H1 (cell line): Measurements from ENCODE around the gene IL4. TPM values are rescaled to one million over a fixed set of nuclear protein-coding genes. Genes with fewer than 3 reads are reported as not detected.

Experiments used
- CTCF ChIA-PET: fragments of 300-600 bp; sonication (Branson Sonifier 250); formaldehyde crosslinking; loops from one replicate; lab custom pipeline; 2021; ENCODE audit not compliant: partially characterized antibody; lab: Charles Lee
- POLR2A ChIA-PET: fragments of 300-600 bp; sonication (Branson Sonifier 250); formaldehyde crosslinking; loops from one replicate; lab custom pipeline; 2021; ENCODE audit warnings: inconsistent platforms; ENCODE audit not compliant: partially characterized antibody; lab: Charles Lee
- DNase-seq, 2 experiments: peaks; one replicate each; pipeline versions ENCODE4 v3.0.0 to v3.0.0-alpha.2; 2010 to 2022; ENCODE audit warnings: low spot score in 2 of 2, low read depth in 1 of 2, mixed read lengths in 1 of 2
- FAIRE-seq: peaks from 2 replicates; lab custom pipeline; 2011; peaks lifted over from hg19 to GRCh38; lab: Jason Lieb, UNC
- H2AFZ ChIP-seq: 2 replicates; pipeline ENCODE4 v1.8.1; 2012; ENCODE audit warnings: low read length, inconsistent platforms
- H2AK5ac ChIP-seq: 2 replicates; pipeline ENCODE4 v1.6.1; 2013; ENCODE audit warnings: low read depth, low read length
- H2BK120ac ChIP-seq: replicated peaks from 2 replicates; pipeline ENCODE3; 2013; ENCODE audit warnings: low read depth, low read length, inconsistent platforms
- H2BK12ac ChIP-seq: 2 replicates; pipeline ENCODE4 v1.6.1; 2013; ENCODE audit warnings: low read depth, low read length
- H2BK15ac ChIP-seq: 2 replicates; pipeline ENCODE4 v1.6.1; 2013; ENCODE audit warnings: low read length
- H2BK20ac ChIP-seq: 2 replicates; pipeline ENCODE4 v1.6.1; 2013; ENCODE audit warnings: low read length
- H2BK5ac ChIP-seq: 2 replicates; pipeline ENCODE4 v1.6.1; 2013; ENCODE audit warnings: low read depth, low read length
- H3K14ac ChIP-seq: 2 replicates; pipeline ENCODE4 v1.6.1; 2013; ENCODE audit warnings: inconsistent platforms; ENCODE audit not compliant: insufficient read length
- H3K18ac ChIP-seq: 2 replicates; pipeline ENCODE4 v1.6.1; 2013; ENCODE audit warnings: low read length; ENCODE audit errors: extremely low read depth
- H3K23ac ChIP-seq: 2 replicates; pipeline ENCODE4 v1.6.1; 2013; ENCODE audit warnings: inconsistent platforms; ENCODE audit not compliant: insufficient read length
- H3K23me2 ChIP-seq: 2 replicates; pipeline ENCODE4 v1.6.1; 2013; ENCODE audit warnings: low read depth, low read length
- H3K27ac ChIP-seq: 2 replicates; pipeline ENCODE4 v1.6.1; 2011; ENCODE audit warnings: low read depth, low read length, inconsistent platforms
- H3K27me3 ChIP-seq, 4 experiments: replicated peaks in 1 of 4; 1 replicate in 1 of 4; 2 replicates in 3 of 4; pipeline versions ENCODE4 v1.6.1 to v1.8.1; 2011 to 2013; ENCODE audit warnings: low read length in 3 of 4, mild to moderate bottlenecking in 3 of 4, inconsistent platforms in 2 of 4, mixed read lengths in 2 of 4, moderate library complexity in 1 of 4; ENCODE audit not compliant: control insufficient read depth in 3 of 4, insufficient read depth in 3 of 4; ENCODE audit errors: extremely low read depth in 1 of 4
- H3K36me3 ChIP-seq, 4 experiments: 2 replicates each; pipeline versions ENCODE4 v1.6.1 to v1.8.1; 2011 to 2013; ENCODE audit warnings: mild to moderate bottlenecking in 4 of 4, low read length in 3 of 4, moderate library complexity in 2 of 4, control low read depth in 1 of 4, inconsistent platforms in 1 of 4; ENCODE audit not compliant: insufficient read depth in 4 of 4, control insufficient read depth in 2 of 4
- H3K4ac ChIP-seq: replicated peaks from 2 replicates; pipeline ENCODE3; 2013; ENCODE audit warnings: low read length, low read depth, mixed read lengths, inconsistent platforms; ENCODE audit not compliant: insufficient read length
- H3K4me1 ChIP-seq, 4 experiments: replicated peaks in 1 of 4; 1 replicate in 1 of 4; 2 replicates in 3 of 4; pipeline versions ENCODE4 v1.6.1 to v1.8.1; 2011 to 2013; ENCODE audit warnings: low read length in 3 of 4, inconsistent platforms in 2 of 4, mixed read lengths in 1 of 4; ENCODE audit not compliant: insufficient read depth in 4 of 4, control insufficient read depth in 3 of 4
- H3K4me2 ChIP-seq, 2 experiments: 2 replicates each; pipeline versions ENCODE4 v1.6.1 to v1.8.1; 2011 to 2013; ENCODE audit warnings: low read depth in 2 of 2, low read length in 2 of 2, control low read depth in 1 of 2, inconsistent platforms in 1 of 2, mild to moderate bottlenecking in 1 of 2; ENCODE audit not compliant: insufficient read depth in 1 of 2
- H3K4me3 ChIP-seq, 4 experiments: fragments of 200-600, 300-600 bp in 1 of 4; sonication (generic), shearing (Covaris generic), sonication (Bioruptor Twin) in 1 of 4; 2 replicates each; pipeline versions ENCODE4 v1.5.1 to v1.8.1; 2011 to 2016; ENCODE audit warnings: low read length in 4 of 4, low read depth in 3 of 4, control low read depth in 2 of 4, inconsistent platforms in 2 of 4, mild to moderate bottlenecking in 2 of 4, mixed read lengths in 1 of 4, moderate library complexity in 1 of 4; ENCODE audit not compliant: insufficient read depth in 2 of 4; ENCODE audit errors: extremely low read depth in 1 of 4
- H3K56ac ChIP-seq: replicated peaks from 2 replicates; pipeline ENCODE3; 2013; ENCODE audit warnings: low read depth, mild to moderate bottlenecking, mixed read lengths, low read length, inconsistent platforms; ENCODE audit not compliant: insufficient read length
- H3K79me1 ChIP-seq: 2 replicates; pipeline ENCODE4 v1.6.1; 2013; ENCODE audit warnings: low read depth, low read length, control low read depth
- H3K79me2 ChIP-seq, 2 experiments: 2 replicates each; pipeline versions ENCODE4 v1.6.1 to v1.8.1; 2012 to 2013; ENCODE audit warnings: low read length in 2 of 2, mild to moderate bottlenecking in 2 of 2, inconsistent platforms in 1 of 2; ENCODE audit not compliant: insufficient read depth in 2 of 2, control insufficient read depth in 1 of 2
- H3K9ac ChIP-seq, 4 experiments: replicated peaks in 1 of 4; 1 replicate in 1 of 4; 2 replicates in 3 of 4; pipeline versions ENCODE4 v1.6.1 to v1.8.1; 2011 to 2013; ENCODE audit warnings: low read depth in 3 of 4, low read length in 3 of 4, control low read depth in 2 of 4, mild to moderate bottlenecking in 2 of 4, moderate library complexity in 2 of 4, inconsistent platforms in 1 of 4; ENCODE audit errors: extremely low read depth in 1 of 4
- H3K9me3 ChIP-seq, 2 experiments: 2 replicates each; pipeline versions ENCODE4 v1.6.1 to v1.8.1; 2012 to 2013; ENCODE audit warnings: mild to moderate bottlenecking in 2 of 2, moderate library complexity in 2 of 2, control low read depth in 1 of 2, inconsistent platforms in 1 of 2, low read depth in 1 of 2, low read length in 1 of 2, mixed read lengths in 1 of 2; ENCODE audit not compliant: insufficient read depth in 2 of 2
- H4K20me1 ChIP-seq, 2 experiments: replicated peaks in 1 of 2; 2 replicates each; pipeline versions ENCODE3 to v1.8.1; 2011 to 2013; ENCODE audit warnings: inconsistent platforms in 2 of 2, low read length in 2 of 2, mild to moderate bottlenecking in 1 of 2; ENCODE audit not compliant: insufficient read depth in 2 of 2, control insufficient read depth in 1 of 2
- H4K5ac ChIP-seq: 2 replicates; pipeline ENCODE4 v1.6.1; 2013; ENCODE audit warnings: low read length, low read depth, mixed read lengths, inconsistent platforms; ENCODE audit not compliant: insufficient read length
- H4K8ac ChIP-seq: 2 replicates; pipeline ENCODE4 v1.8.0; 2013; ENCODE audit warnings: mild to moderate bottlenecking, moderate library complexity, low read length, inconsistent platforms; ENCODE audit not compliant: insufficient read depth; ENCODE audit errors: extremely low read depth
- H4K91ac ChIP-seq: replicated peaks from 2 replicates; pipeline ENCODE3; 2013; ENCODE audit warnings: low read length, mixed read lengths, inconsistent platforms; ENCODE audit not compliant: insufficient read length
- RAD21 ChIP-seq, 2 experiments: IDR thresholded peaks in 1 of 2; conservative IDR thresholded peaks in 1 of 2; 2 replicates each; pipeline ENCODE4 v1.6.1; 2011; ENCODE audit warnings: low read depth in 2 of 2, low read length in 2 of 2, improper control_type of control experiment in 1 of 2, inconsistent platforms in 1 of 2, mild to moderate bottlenecking in 1 of 2, moderate library complexity in 1 of 2
- WGBS, 2 experiments: shearing (Covaris generic) in 1 of 2; methylation state at CpG; one replicate each; pipeline versions ENCODE4 v1.1.6 to v1.1.7; 2013 to 2015; ENCODE audit warnings: low lambda C conversion rate in 2 of 2, mixed read lengths in 2 of 2, inconsistent platforms in 1 of 2, low coverage in 1 of 2, missing lambda C conversion rate in 1 of 2; ENCODE audit not compliant: insufficient replicate concordance in 2 of 2, insufficient coverage in 1 of 2, insufficient read length in 1 of 2; ENCODE audit errors: extremely low coverage in 1 of 2, missing lambda C conversion rate in 1 of 2; 5-methylcytosine and 5-hydroxymethylcytosine counted together
- polyA plus RNA-seq, 7 experiments: library from polyadenylated mRNA; depleted of rRNA in 3 of 7; stranded (reverse) in 5 of 7; unstranded in 2 of 7; fragments of >200 nt in 5 of 7; fragments of 200-250 nt in 2 of 7; gene quantifications; 1 replicate in 5 of 7; 2 replicates in 1 of 7; 4 replicates in 1 of 7; pipeline versions ENCODE4 v1.2.1 to v1.2.3, GENCODE V29; 2011 to 2013; ENCODE audit warnings: missing spikeins in 2 of 7, mixed read lengths in 2 of 7
- total RNA-seq: library from RNA; stranded (reverse); fragmentation: NEBNext Ultra II Directional; extraction: Animal tissue kit (Norgen Biotek cat#: 25700); gene quantifications from 2 replicates; pipeline ENCODE4 v1.2.1, GENCODE V29; 2021
- TF ChIP-seq, protein P1 (sequence below): IDR thresholded peaks from 2 replicates; pipeline ENCODE4 v1.6.1; 2011; ENCODE audit warnings: low read depth, mild to moderate bottlenecking, low read length; ENCODE audit not compliant: insufficient read depth

Gene IL4
- total and polyA plus RNA-seq, 2 of the 8 experiments (the other 6 are each of a cell fraction or from before 2014, with no cell fraction given): not detected

DNA sequence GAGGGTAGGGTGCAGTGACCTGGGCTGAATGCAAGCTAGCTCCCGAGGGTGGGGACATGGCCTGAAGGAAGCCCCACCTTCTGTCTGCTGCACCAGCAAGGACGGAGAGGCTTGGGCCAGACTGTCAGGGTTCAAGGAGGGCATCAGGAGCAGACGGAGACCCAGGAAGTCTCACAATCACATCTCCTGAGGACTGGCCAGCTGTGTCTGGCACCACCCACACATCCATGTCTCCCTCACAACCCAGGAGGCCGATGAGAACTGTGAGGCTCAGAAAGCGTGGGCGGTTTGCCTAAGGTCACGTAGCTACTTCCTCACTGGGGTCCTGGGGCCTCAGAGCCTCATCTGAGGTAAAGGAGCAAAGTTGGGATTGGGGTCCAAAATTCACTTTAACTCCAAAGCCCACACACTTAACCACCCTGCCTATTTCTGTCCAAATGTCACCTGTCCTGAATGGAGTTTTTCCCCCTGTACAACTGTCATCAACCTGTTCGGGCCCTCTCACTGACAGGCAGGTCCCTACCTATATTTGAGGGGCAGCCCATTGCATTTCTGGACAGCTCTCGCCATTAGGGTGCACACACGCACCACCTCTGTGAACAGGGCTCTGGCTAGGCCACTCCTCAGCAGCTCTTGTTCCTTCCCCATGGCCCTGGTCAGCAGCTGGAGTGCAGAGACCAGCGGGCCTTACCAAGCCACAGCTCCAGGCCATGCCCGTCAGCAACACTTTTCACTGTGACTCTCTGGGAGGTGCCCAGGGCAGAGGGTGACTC lies 12.4 kb upstream of the IL4 start:
- Histone ChIP-seq H3K79me1 (no peaks in the 10 kb centered on the region), H3K27me3 (peaks cover 7 to 15% (median 14%) of the 10 kb centered on the region in 4 experiments), H3K14ac (no peak overlapping the region), H3K23me2 (no peaks in the 10 kb centered on the region; the same call in 1 of the 2 replicates), H2BK120ac (no peak overlapping the region), H3K9ac (no peak overlapping the region), H3K4me2 (no peak overlapping the region), H3K9me3 (no peaks in the 10 kb centered on the region), H3K79me2 (no peaks in the 10 kb centered on the region), H3K27ac (no peak overlapping the region), H3K23ac (no peak overlapping the region), H3K18ac (no peak overlapping the region), H2AK5ac (no peak overlapping the region), H4K91ac (no peak overlapping the region), H4K8ac (no peak overlapping the region), H3K4ac (no peak overlapping the region), H4K5ac (no peak overlapping the region), H3K56ac (no peak overlapping the region), H2BK20ac (no peak overlapping the region), H3K4me3 (no peak overlapping the region), H4K20me1 (no peaks in the 10 kb centered on the region), H3K36me3 (no peaks in the 10 kb centered on the region), H2BK5ac (no peak overlapping the region), H2BK15ac (no peak overlapping the region), H2AFZ (no peak overlapping the region), H3K4me1 (peaks cover 0 to 3% (median 1%) of the 10 kb centered on the region in 4 experiments; a peak in 4 of 7 replicates), H2BK12ac (no peak overlapping the region)
- DNase-seq: no peak
- ChIA-PET POLR2A (interaction anchor here (1.1 kb wide), 1 partner anchor 13 kb away, joined by 3 read pairs; no protein-coding TSS in a partner anchor), CTCF (interaction anchor here (0.7 to 2.3 kb wide), 6 partner anchors 9 to 159 kb away, joined by 3 to 8 read pairs (median 4); no protein-coding TSS in a partner anchor)
- 90% methylated on average over 12 of the region's 12 CpGs; no CpG with 5 or more reads in 1 of the 2 experiments for whole genome bisulfite sequencing, 2 experiments
- TF ChIP-seq RAD21 (IDR thresholded peaks at IDR 0.05 in 1 of 2, conservative IDR thresholded peaks at IDR 0.05 in 1 of 2; ENCODE audit: low read depth in 2 of 2, low read length in 2 of 2): peak; percentile 2 to 19; a peak in 1 of 4 replicates
- TF ChIP-seq, protein P1, sequence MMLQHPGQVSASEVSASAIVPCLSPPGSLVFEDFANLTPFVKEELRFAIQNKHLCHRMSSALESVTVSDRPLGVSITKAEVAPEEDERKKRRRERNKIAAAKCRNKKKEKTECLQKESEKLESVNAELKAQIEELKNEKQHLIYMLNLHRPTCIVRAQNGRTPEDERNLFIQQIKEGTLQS: no peak
- no peak for FAIRE-seq
